K562 (cell line): ENCODE results near the gene LRP6. TPM values are rescaled to one million over a fixed set of nuclear protein-coding genes. Genes with fewer than 3 reads are reported as not detected.

Experiments
- ATAC-seq: fragments of 200-7000 bp; cut with Tn5 transposase; 3 replicates; pipeline ENCODE4 v1.9.1; 2020; ENCODE audit warnings: moderate library complexity
- BruUV-seq: library from RNA; stranded (reverse); fragments of 400-500 nt; replicated peaks from 2 replicates; lab custom pipeline; 2021; lab: Mats Ljungman, UMichigan
- CTCF ChIA-PET: fragments of 300-600 bp; formaldehyde crosslinking; extraction: SDS; loops from one replicate; lab custom pipeline; 2021; ENCODE audit warnings: low intra/inter-chr PET ratio; lab: Yijun Ruan, JAX
- POLR2A ChIA-PET: fragments of 300-600, 350-650 bp; sonication (Branson Sonifier 250); formaldehyde crosslinking; extraction: SDS; loops from one replicate; lab custom pipeline; 2021; ENCODE audit warnings: antibody characterized with exemption, inconsistent platforms; lab: Yijun Ruan, JAX
- DNase-seq, 4 experiments: peaks; one replicate each; pipeline versions ENCODE4 v3.0.0 to v3.0.0-alpha.2; 2011 to 2018; ENCODE audit warnings: low spot score in 3 of 4, mixed read lengths in 3 of 4; ENCODE audit errors: extremely low read depth in 1 of 4
- FAIRE-seq: peaks from 2 replicates; lab custom pipeline; 2011; peaks lifted over from hg19 to GRCh38; lab: Jason Lieb, UNC
- H2AFZ ChIP-seq: 2 replicates; pipeline ENCODE4 v1.6.0; 2011; ENCODE audit warnings: low read depth, low read length, control low read depth, inconsistent platforms
- H3K27ac ChIP-seq: fragments of 200-600 bp; 3 replicates; pipeline ENCODE4 v1.8.0; 2011; ENCODE audit warnings: low read depth, mild to moderate bottlenecking, control low read depth, inconsistent platforms, low read length, moderate library complexity, mixed read lengths; ENCODE audit errors: extremely low read depth
- H3K27me3 ChIP-seq, 2 experiments: fragments of 300-600 bp in 1 of 2; 2 replicates in 1 of 2; 3 replicates in 1 of 2; pipeline versions ENCODE4 v1.6.0 to v1.8.0; 2011; ENCODE audit warnings: inconsistent platforms in 2 of 2, low read length in 2 of 2, mild to moderate bottlenecking in 1 of 2, mixed read lengths in 1 of 2, moderate library complexity in 1 of 2; ENCODE audit not compliant: control insufficient read depth in 2 of 2, insufficient read depth in 2 of 2
- H3K36me3 ChIP-seq: fragments of 300-600 bp; 3 replicates; pipeline ENCODE4 v1.8.0; 2011; ENCODE audit warnings: mild to moderate bottlenecking, low read length, inconsistent platforms; ENCODE audit not compliant: control insufficient read depth, insufficient read depth
- H3K4me1 ChIP-seq, 2 experiments: fragments of 200-600 bp in 1 of 2; replicated peaks in 1 of 2; 2 replicates in 1 of 2; 3 replicates in 1 of 2; pipeline versions ENCODE4 v1.5.1 to v1.8.0; 2011; ENCODE audit warnings: inconsistent platforms in 2 of 2, low read length in 2 of 2, mild to moderate bottlenecking in 1 of 2, mixed read lengths in 1 of 2, moderate library complexity in 1 of 2; ENCODE audit not compliant: control insufficient read depth in 2 of 2, insufficient read depth in 2 of 2
- H3K4me2 ChIP-seq: 2 replicates; pipeline ENCODE4 v1.6.1; 2011; ENCODE audit warnings: low read length, control low read depth, inconsistent platforms, mixed read lengths; ENCODE audit not compliant: insufficient read depth
- H3K4me3 ChIP-seq: fragments of 200-600 bp; sonication (generic), shearing (Covaris generic); 2 replicates; pipeline ENCODE4 v1.5.1; 2016; ENCODE audit warnings: control low read depth, inconsistent platforms
- H3K79me2 ChIP-seq: fragments of 200-600 bp; 3 replicates; pipeline ENCODE4 v1.8.0; 2011; ENCODE audit warnings: low read length, inconsistent platforms; ENCODE audit not compliant: control insufficient read depth, insufficient read depth
- H3K9ac ChIP-seq, 2 experiments: 2 replicates each; pipeline versions ENCODE4 v1.6.0 to v1.6.1; 2011; ENCODE audit warnings: low read depth in 2 of 2, low read length in 2 of 2, control low read depth in 1 of 2, inconsistent platforms in 1 of 2, mild to moderate bottlenecking in 1 of 2, mixed read lengths in 1 of 2; ENCODE audit not compliant: insufficient read depth in 1 of 2
- H3K9me1 ChIP-seq: one replicate; pipeline ENCODE4 v1.6.0; 2011; ENCODE audit warnings: inconsistent platforms, mild to moderate bottlenecking, low read length, moderate library complexity; ENCODE audit not compliant: control insufficient read depth, insufficient read depth
- H3K9me3 ChIP-seq: replicated peaks from 2 replicates; pipeline ENCODE4 v1.5.1; 2011; ENCODE audit warnings: low read depth, low read length, inconsistent platforms; ENCODE audit not compliant: control insufficient read depth, insufficient read depth
- H4K20me1 ChIP-seq: replicated peaks from 2 replicates; pipeline ENCODE4 v1.6.1; 2011; ENCODE audit warnings: low read length, inconsistent platforms, mixed read lengths; ENCODE audit not compliant: control insufficient read depth, insufficient read depth
- ARID1B ChIP-seq: fragments of 450-650 bp; IDR thresholded peaks from 2 replicates; pipeline ENCODE4 v1.6.1; 2016; ENCODE audit warnings: antibody characterized with exemption, mild to moderate bottlenecking, inconsistent platforms
- COPS2 ChIP-seq: fragments of 450-650 bp; conservative IDR thresholded peaks from 2 replicates; pipeline ENCODE4 v1.6.1; 2016; ENCODE audit warnings: mild to moderate bottlenecking, moderate library complexity
- DACH1 ChIP-seq: fragments of 450-650 bp; IDR thresholded peaks from 2 replicates; pipeline ENCODE4 v1.6.1; 2018; ENCODE audit not compliant: partially characterized antibody
- ETV5 ChIP-seq: sonication (generic); formaldehyde crosslinking; IDR thresholded peaks from 2 replicates; pipeline ENCODE4 v1.4.0; 2020; ENCODE audit warnings: low read depth, mild to moderate bottlenecking, missing genetic modification reagents
- ZFP30 ChIP-seq: fragments of 250-450 bp; sonication (Bioruptor Pico); IDR thresholded peaks from 2 replicates; pipeline ENCODE4 v1.8.0; 2022; ENCODE audit warnings: moderate library complexity, mild to moderate bottlenecking, inconsistent platforms, borderline replicate concordance
- WGBS: fragments of 100-300 bp; shearing (Covaris generic); methylation state at CpG from one replicate; pipeline ENCODE4 v1.1.6; 2016; ENCODE audit warnings: low coverage, mixed read lengths; ENCODE audit not compliant: insufficient coverage; ENCODE audit errors: missing lambda C conversion rate; 5-methylcytosine and 5-hydroxymethylcytosine counted together
- in situ Hi-C: fragments of 300-500 bp; cut with MboI; formaldehyde crosslinking; loops from 4 replicates; pipeline ENCODE4 v1.15.0; 2018; ENCODE audit warnings: inconsistent platforms, mixed read lengths
- intact Hi-C: fragments of 100-400 bp; cut with micrococcal nuclease; formaldehyde crosslinking; loops from 2 replicates; pipeline ENCODE4 v1.14.2; 2022
- polyA plus RNA-seq, 8 experiments: library from polyadenylated mRNA; depleted of rRNA in 4 of 8; stranded (reverse) in 5 of 8; unstranded in 3 of 8; fragments of >200 nt; fragmentation: Nextera tagmentation in 2 of 8; fragmentation: Illumina TruSeq in 1 of 8; extraction: Ambion mirVana in 2 of 8; extraction: Trizol in 1 of 8; gene quantifications; 2 replicates each; pipeline versions ENCODE4 v1.2.1 to v1.2.3, GENCODE V29; 2011 to 2014; ENCODE audit warnings: inconsistent platforms in 1 of 8, missing spikeins in 1 of 8
- total RNA-seq, 7 experiments: library from RNA; depleted of rRNA in 6 of 7; stranded (reverse); fragments of >200 nt in 6 of 7; fragmentation: Illumina TruSeq in 2 of 7; extraction: Trizol in 2 of 7; gene quantifications; 2 replicates each; pipeline versions ENCODE4 v1.2.1 to v1.2.3, GENCODE V29; 2011 to 2021; ENCODE audit warnings: low replicate concordance in 1 of 7
- TF ChIP-seq, protein P1 (sequence below): fragments of 250-450 bp; sonication (Bioruptor Pico); IDR thresholded peaks from 2 replicates; pipeline ENCODE4 v1.5.0; 2022; ENCODE audit warnings: mild to moderate bottlenecking

Gene LRP6
- total and polyA plus RNA-seq, 9 of the 15 experiments (the other 6 are each of a cell fraction or from before 2014, with no cell fraction given), result 3.0 to 17.0 (median 10.8) TPM

DNA sequence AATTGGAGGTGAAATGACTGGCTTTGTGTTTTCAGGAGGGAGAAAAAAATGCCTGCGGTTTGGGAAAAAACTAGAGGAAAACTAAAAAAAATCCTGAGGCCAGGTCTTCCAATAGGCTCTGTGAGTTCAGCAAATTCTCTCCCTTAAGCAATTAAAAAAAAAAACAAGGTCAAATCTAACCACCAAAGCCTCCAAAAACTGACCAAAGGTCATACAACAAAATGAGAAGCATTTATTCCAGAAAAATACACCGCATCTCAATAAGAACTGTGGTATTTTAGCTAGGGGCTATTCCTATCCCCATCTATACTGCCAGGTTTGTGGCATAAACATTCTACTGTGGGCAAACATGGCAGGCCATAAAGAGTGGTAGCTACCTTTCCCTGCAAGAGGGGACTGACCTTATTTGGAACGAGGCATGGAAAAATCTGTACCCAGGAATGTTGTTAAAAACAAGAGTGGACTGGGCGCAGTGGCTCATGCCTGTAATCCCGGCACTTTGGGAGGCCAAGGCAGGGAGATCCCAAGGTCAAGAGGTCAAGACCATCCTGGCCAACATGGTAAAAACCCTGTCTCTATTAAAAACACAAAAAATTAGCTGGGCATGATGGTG is 60.0 kb downstream of the LRP6 start:
- TF ChIP-seq DACH1, result no peak
- no peak for TF ChIP-seq COPS2
- TF ChIP-seq, protein P1, sequence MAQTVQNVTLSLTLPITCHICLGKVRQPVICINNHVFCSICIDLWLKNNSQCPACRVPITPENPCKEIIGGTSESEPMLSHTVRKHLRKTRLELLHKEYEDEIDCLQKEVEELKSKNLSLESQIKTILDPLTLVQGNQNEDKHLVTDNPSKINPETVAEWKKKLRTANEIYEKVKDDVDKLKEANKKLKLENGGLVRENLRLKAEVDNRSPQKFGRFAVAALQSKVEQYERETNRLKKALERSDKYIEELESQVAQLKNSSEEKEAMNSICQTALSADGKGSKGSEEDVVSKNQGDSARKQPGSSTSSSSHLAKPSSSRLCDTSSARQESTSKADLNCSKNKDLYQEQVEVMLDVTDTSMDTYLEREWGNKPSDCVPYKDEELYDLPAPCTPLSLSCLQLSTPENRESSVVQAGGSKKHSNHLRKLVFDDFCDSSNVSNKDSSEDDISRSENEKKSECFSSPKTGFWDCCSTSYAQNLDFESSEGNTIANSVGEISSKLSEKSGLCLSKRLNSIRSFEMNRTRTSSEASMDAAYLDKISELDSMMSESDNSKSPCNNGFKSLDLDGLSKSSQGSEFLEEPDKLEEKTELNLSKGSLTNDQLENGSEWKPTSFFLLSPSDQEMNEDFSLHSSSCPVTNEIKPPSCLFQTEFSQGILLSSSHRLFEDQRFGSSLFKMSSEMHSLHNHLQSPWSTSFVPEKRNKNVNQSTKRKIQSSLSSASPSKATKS (CRISPR knock-in tag), result no peak
- no peak for TF ChIP-seq ETV5 (CRISPR knock-in tag)
- TF ChIP-seq ZFP30, result no peak
- no peak for TF ChIP-seq ARID1B
- ATAC-seq, result no peak
- no peak overlapping the region for H3K4me3 ChIP-seq
- no peaks in the 10 kb centered on the region for H3K9me3 ChIP-seq
- 80% methylated on average over 3 of the region's 5 CpGs for WGBS
- POLR2A ChIA-PET, result no interaction called here
- H3K36me3 ChIP-seq, result peaks cover 6% of the 10 kb centered on the region; the same call in 1 of the 3 replicates
- no peak overlapping the region for H3K9ac ChIP-seq
- no peaks in the 10 kb centered on the region for H4K20me1 ChIP-seq
- peaks cover 35% of the 10 kb centered on the region for H3K79me2 ChIP-seq
- intact Hi-C loops, result no loop called here
- H3K4me1 ChIP-seq, result peaks cover 0 to 3% of the 10 kb centered on the region in 2 experiments; a peak in 2 of 5 replicates
- FAIRE-seq, result no peak
- DNase-seq, result no peak
- CTCF ChIA-PET, result no interaction called here
- no peak overlapping the region for H3K4me2 ChIP-seq
- no peak overlapping the region for H2AFZ ChIP-seq
- BruUV-seq, result no TSS peak
- H3K27me3 ChIP-seq, result no peaks in the 10 kb centered on the region
- in situ Hi-C loops, result no loop called here
- H3K27ac ChIP-seq, result no peak overlapping the region
- no peaks in the 10 kb centered on the region for H3K9me1 ChIP-seq
